Ovary (tissue), 9 donors: ENCODE data around the gene OR4C45. TPM values are rescaled to one million over a fixed set of nuclear protein-coding genes. Genes with fewer than 3 reads are reported as not detected.

Experiments
- DNase-seq, 5 donors: peaks; one replicate each; pipeline ENCODE4 v3.0.0-alpha.2; 2019 to 2020
- H3K27ac ChIP-seq, 2 donors: fragments of 200-600 bp; one replicate each; pipeline versions ENCODE4 v1.5.1 to v1.8.0; 2019 to 2022
- H3K27me3 ChIP-seq: fragments of 200-600 bp; one replicate; pipeline ENCODE4 v1.8.0; 2022
- H3K36me3 ChIP-seq: fragments of 200-600 bp; sonication (generic); one replicate; pipeline ENCODE4 v1.5.1; 2019
- H3K4me1 ChIP-seq: one replicate; pipeline ENCODE4 v1.8.1; 2013; ENCODE audit warnings: mild to moderate bottlenecking, moderate library complexity; ENCODE audit not compliant: insufficient read depth
- H3K4me3 ChIP-seq: fragments of 200-600 bp; sonication (generic); one replicate; pipeline ENCODE4 v1.5.1; 2017
- H3K9me3 ChIP-seq, 2 donors: fragments of 200-600 bp in 1 of 2; sonication (generic) in 1 of 2; one replicate each; pipeline versions ENCODE4 v1.5.1 to v1.8.1; 2013 to 2019; ENCODE audit warnings: mild to moderate bottlenecking in 1 of 2, moderate library complexity in 1 of 2
- EP300 ChIP-seq: sonication (generic); formaldehyde crosslinking; IDR thresholded peaks from one replicate; pipeline ENCODE4 v1.6.1; 2017; ENCODE audit warnings: antibody characterized with exemption
- POLR2A ChIP-seq: fragments of 450-650 bp; IDR thresholded peaks from one replicate; pipeline ENCODE4 v1.6.1; 2017; ENCODE audit warnings: antibody characterized with exemption, mild to moderate bottlenecking, moderate library complexity
- WGBS, 3 donors: extraction: QIAGEN DNeasy Blood & Tissue Kit in 1 of 3; methylation state at CpG; one replicate each; pipeline versions ENCODE4 v1.1.5 to v1.1.7; 2013 to 2017; 5-methylcytosine and 5-hydroxymethylcytosine counted together
- intact Hi-C, 4 donors: fragments of 100-400 bp; cut with DNase I; formaldehyde crosslinking; loops; one replicate each; pipeline versions ENCODE4 v1.11.0 to v1.15.1; 2022 to 2023
- polyA plus RNA-seq, 2 donors: library from polyadenylated mRNA; stranded (reverse); fragments of 200-250 nt in 1 of 2; fragments of 350-450 nt in 1 of 2; fragmentation: Illumina TruSeq in 1 of 2; extraction: RNeasy Lipid Tissue Mini Kit (QIAGEN cat#74804) in 1 of 2; gene quantifications; one replicate each; pipeline ENCODE4 v1.2.3, GENCODE V29; 2013 to 2014
- total RNA-seq, 7 donors: library from RNA; depleted of rRNA in 2 of 7; stranded (reverse); fragments of >200 nt in 2 of 7; fragmentation: NEBNext Ultra II Directional in 3 of 7; extraction: Animal tissue kit (Norgen Biotek cat#: 25700) in 3 of 7; gene quantifications; one replicate each; pipeline versions ENCODE4 v1.1.0 to v1.2.4, GENCODE V29; 2016 to 2023
- TF ChIP-seq, protein P1 (sequence below), 3 donors: fragments of 450-650 bp in 2 of 3; fragments of 200-600 bp in 1 of 3; IDR thresholded peaks; one replicate each; pipeline versions ENCODE4 v1.5.1 to v1.8.0; 2016 to 2022; ENCODE audit warnings: antibody characterized with exemption in 3 of 3, mild to moderate bottlenecking in 1 of 3
- donor health status: DM: no; HTN: no; CAD: no; lungs with moderate emphysema.
- donor health status: DM: no; HTN: no; CAD: no.
- donor health status: Bipolar disorder and iron deficiency.
- donor health status: DM: yes; HTN: yes; CAD: no.
- donor health status: DM: no; HTN: no; CAD: no.
- donor health status: DM: yes; HTN: yes; CAD: no.

Gene OR4C45
- total and polyA plus RNA-seq, 9 donors: not detected

GRCh38 chr11:50073113-50074105, 40.7 kb downstream of the OR4C45 start:
- no peak for DNase-seq
- Histone ChIP-seq H3K9me3 (peaks cover 0 to 6% of the 10 kb centered on the region in 2 donors), H3K36me3 (no peaks in the 10 kb centered on the region), H3K4me3 (no peak overlapping the region), H3K27ac (no peak overlapping the region), H3K4me1 (no peaks in the 10 kb centered on the region), H3K27me3 (no peaks in the 10 kb centered on the region)
- 78 to 84% (median 79%) methylated on average over 10 of the region's 10 CpGs for WGBS, 3 donors
- intact Hi-C loops: no loop called here
- TF ChIP-seq POLR2A: no peak
- no peak for TF ChIP-seq EP300
- TF ChIP-seq, protein P1, sequence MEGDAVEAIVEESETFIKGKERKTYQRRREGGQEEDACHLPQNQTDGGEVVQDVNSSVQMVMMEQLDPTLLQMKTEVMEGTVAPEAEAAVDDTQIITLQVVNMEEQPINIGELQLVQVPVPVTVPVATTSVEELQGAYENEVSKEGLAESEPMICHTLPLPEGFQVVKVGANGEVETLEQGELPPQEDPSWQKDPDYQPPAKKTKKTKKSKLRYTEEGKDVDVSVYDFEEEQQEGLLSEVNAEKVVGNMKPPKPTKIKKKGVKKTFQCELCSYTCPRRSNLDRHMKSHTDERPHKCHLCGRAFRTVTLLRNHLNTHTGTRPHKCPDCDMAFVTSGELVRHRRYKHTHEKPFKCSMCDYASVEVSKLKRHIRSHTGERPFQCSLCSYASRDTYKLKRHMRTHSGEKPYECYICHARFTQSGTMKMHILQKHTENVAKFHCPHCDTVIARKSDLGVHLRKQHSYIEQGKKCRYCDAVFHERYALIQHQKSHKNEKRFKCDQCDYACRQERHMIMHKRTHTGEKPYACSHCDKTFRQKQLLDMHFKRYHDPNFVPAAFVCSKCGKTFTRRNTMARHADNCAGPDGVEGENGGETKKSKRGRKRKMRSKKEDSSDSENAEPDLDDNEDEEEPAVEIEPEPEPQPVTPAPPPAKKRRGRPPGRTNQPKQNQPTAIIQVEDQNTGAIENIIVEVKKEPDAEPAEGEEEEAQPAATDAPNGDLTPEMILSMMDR (IDR thresholded peaks at IDR 0.05): no peak

- intact Hi-C loops: no loop called here
- 81 to 86% (median 85%) methylated on average over 6 of the region's 6 CpGs for WGBS, 3 donors
- no peaks in the 10 kb centered on the region for H3K4me1 ChIP-seq
- H3K4me3 ChIP-seq: no peak overlapping the region
- H3K36me3 ChIP-seq: no peaks in the 10 kb centered on the region
- H3K27me3 ChIP-seq: no peaks in the 10 kb centered on the region
- peaks cover 0 to 6% of the 10 kb centered on the region in 2 donors for H3K9me3 ChIP-seq
- H3K27ac ChIP-seq: no peak overlapping the region
- TF ChIP-seq POLR2A (no peak), EP300 (no peak)
- TF ChIP-seq, protein P1 (IDR thresholded peaks at IDR 0.05): no peak
- DNase-seq: no peak
Measured at GRCh38 chr11:50074161-50074560, 41.5 kb downstream of the OR4C45 start.

GRCh38 chr11:50075856-50076255, 43.2 kb downstream of the OR4C45 start:
- Histone ChIP-seq H3K36me3 (no peaks in the 10 kb centered on the region), H3K9me3 (peaks cover 0 to 6% of the 10 kb centered on the region in 2 donors), H3K4me3 (no peak overlapping the region), H3K27ac (no peak overlapping the region), H3K4me1 (no peaks in the 10 kb centered on the region), H3K27me3 (no peaks in the 10 kb centered on the region)
- no peak for DNase-seq
- 67 to 76% (median 75%) methylated on average over 4 of the region's 4 CpGs for WGBS, 3 donors
- intact Hi-C loops: no loop called here
- TF ChIP-seq POLR2A: no peak
- TF ChIP-seq, protein P1 (IDR thresholded peaks at IDR 0.05): no peak
- TF ChIP-seq EP300: no peak

DNA sequence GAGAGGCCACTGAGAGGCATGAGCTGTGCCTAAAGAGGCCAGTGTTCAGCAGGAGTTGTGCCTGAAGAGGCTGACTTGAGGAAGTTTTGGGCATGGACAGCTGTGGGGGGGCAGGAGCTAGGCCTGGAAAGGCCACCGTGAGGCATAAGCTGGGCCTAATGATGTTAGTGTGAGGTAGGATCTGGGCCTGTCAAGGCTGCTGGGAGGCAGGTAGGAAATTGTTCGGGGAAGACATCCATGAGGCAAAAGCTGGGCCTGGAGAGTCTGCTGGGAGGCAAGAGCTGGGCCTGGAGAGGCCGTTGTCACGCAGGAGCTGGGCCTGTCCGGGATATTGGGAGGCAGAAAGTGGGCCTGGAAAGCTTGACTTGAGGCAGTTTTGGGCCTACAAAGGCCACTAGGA, 44.9 kb downstream of the OR4C45 start:
- Histone ChIP-seq H3K4me1 (no peaks in the 10 kb centered on the region), H3K36me3 (no peaks in the 10 kb centered on the region), H3K4me3 (no peak overlapping the region), H3K27me3 (no peaks in the 10 kb centered on the region), H3K9me3 (peaks cover 0 to 6% of the 10 kb centered on the region in 2 donors), H3K27ac (no peak overlapping the region)
- intact Hi-C loops: no loop called here
- WGBS, 3 donors: 79 to 80% (median 80%) methylated on average over 5 of the region's 5 CpGs
- TF ChIP-seq EP300 (no peak), POLR2A (no peak)
- TF ChIP-seq, protein P1 (IDR thresholded peaks at IDR 0.05): no peak
- DNase-seq: no peak
